Stomach (tissue), 4 donors: ENCODE measurements around the gene CCDC83.

ENCODE experiments used
- POLR2A ChIP-seq, 4 donors: fragments of 450-650 bp; IDR thresholded peaks; one replicate each; pipeline ENCODE4 v1.6.1; 2016; ENCODE audit warnings: antibody characterized with exemption in 4 of 4, control low read depth in 2 of 4, mild to moderate bottlenecking in 1 of 4, moderate library complexity in 1 of 4
- TF ChIP-seq, protein P1 (sequence below), 7 experiments: fragments of 450-650 bp in 4 of 7; fragments of 200-600 bp in 3 of 7; sonication (generic) in 3 of 7; IDR thresholded peaks; one replicate each; pipeline ENCODE4 v1.5.1; 2016 to 2019; ENCODE audit warnings: antibody characterized with exemption in 7 of 7, control low read depth in 2 of 7, mild to moderate bottlenecking in 1 of 7

DNA sequence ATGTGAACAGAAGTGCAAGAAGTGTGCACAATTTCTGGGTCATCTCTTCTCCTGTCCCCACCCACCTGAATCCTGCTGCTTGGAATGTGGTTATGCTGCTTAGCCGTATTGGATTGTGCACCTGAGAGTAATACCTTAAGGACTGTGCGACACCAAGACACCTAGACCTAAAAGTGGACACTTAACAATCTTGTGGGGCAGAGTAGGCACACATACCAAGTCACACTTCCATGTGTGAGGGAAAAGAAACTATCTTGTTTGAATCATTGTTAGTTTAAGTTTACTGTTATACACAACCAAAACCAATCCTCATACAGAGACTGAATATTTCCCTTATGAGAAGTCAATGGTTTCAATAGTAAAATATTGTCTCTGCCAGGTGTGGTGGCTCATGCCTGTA lies 93.7 kb downstream of the CCDC83 start:
- TF ChIP-seq, protein P1, sequence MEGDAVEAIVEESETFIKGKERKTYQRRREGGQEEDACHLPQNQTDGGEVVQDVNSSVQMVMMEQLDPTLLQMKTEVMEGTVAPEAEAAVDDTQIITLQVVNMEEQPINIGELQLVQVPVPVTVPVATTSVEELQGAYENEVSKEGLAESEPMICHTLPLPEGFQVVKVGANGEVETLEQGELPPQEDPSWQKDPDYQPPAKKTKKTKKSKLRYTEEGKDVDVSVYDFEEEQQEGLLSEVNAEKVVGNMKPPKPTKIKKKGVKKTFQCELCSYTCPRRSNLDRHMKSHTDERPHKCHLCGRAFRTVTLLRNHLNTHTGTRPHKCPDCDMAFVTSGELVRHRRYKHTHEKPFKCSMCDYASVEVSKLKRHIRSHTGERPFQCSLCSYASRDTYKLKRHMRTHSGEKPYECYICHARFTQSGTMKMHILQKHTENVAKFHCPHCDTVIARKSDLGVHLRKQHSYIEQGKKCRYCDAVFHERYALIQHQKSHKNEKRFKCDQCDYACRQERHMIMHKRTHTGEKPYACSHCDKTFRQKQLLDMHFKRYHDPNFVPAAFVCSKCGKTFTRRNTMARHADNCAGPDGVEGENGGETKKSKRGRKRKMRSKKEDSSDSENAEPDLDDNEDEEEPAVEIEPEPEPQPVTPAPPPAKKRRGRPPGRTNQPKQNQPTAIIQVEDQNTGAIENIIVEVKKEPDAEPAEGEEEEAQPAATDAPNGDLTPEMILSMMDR (IDR thresholded peaks at IDR 0.05), result no peak
- TF ChIP-seq POLR2A (IDR thresholded peaks at IDR 0.05), result no peak
